Activated naive CD4-positive, alpha-beta T cell treated with anti-CD3 and anti-CD28 coated beads for 36 hours (primary cell): ENCODE results near the gene POLRMT. TPM values are rescaled to one million over a fixed set of nuclear protein-coding genes. Genes with fewer than 3 reads are reported as not detected.
"Not testable (repeated sequence)": the region's sequence is repeated elsewhere in the genome, so short reads cannot be mapped to it uniquely, and the experiment has no call there.

Experiments used
- CTCF ChIA-PET: fragments of 350-600 bp; sonication (Branson Sonifier 250); formaldehyde crosslinking; loops from one replicate; lab custom pipeline; 2021; ENCODE audit warnings: antibody characterized with exemption; lab: Charles Lee
- DNase-seq: peaks from one replicate; pipeline ENCODE4 v3.0.0-alpha.2; 2020
- H3K27ac Mint-ChIP-seq: one replicate; pipeline ENCODE4 v1.8.0; 2021; ENCODE audit warnings: mild to moderate bottlenecking, mixed read lengths
- H3K27me3 Mint-ChIP-seq: one replicate; pipeline ENCODE4 v1.8.0; 2021; ENCODE audit warnings: low read depth, mixed read lengths
- H3K36me3 Mint-ChIP-seq: one replicate; pipeline ENCODE4 v1.8.0; 2021; ENCODE audit warnings: low read depth, mixed read lengths
- H3K4me1 Mint-ChIP-seq: one replicate; pipeline ENCODE4 v1.8.0; 2021; ENCODE audit warnings: low read depth, mixed read lengths
- H3K4me3 Mint-ChIP-seq: one replicate; pipeline ENCODE4 v1.8.0; 2021; ENCODE audit warnings: mild to moderate bottlenecking, moderate library complexity, mixed read lengths
- H3K9me3 Mint-ChIP-seq: one replicate; pipeline ENCODE4 v1.8.0; 2021; ENCODE audit warnings: mixed read lengths
- intact Hi-C: fragments of 100-400 bp; cut with micrococcal nuclease; formaldehyde crosslinking; loops from one replicate; pipeline ENCODE4 v1.15.1; 2023
- total RNA-seq, 2 experiments: library from RNA; stranded (reverse); gene quantifications; one replicate each; pipeline ENCODE4 v1.2.3, GENCODE V29; 2021

POLRMT gene
- total RNA-seq, 2 experiments from 2014 or later: 63.8 to 65.6 TPM

- CTCF ChIA-PET: interaction anchor here (1.4 kb wide), 1 partner anchor 19 kb away, joined by 3 read pairs; no protein-coding TSS in a partner anchor
- Mint-ChIP-seq H3K4me3 (no peak overlapping the region), H3K27ac (no peak overlapping the region), H3K9me3 (no peaks in the 10 kb centered on the region), H3K4me1 (peaks cover 7% of the 10 kb centered on the region), H3K27me3 (no peaks in the 10 kb centered on the region), H3K36me3 (peaks cover 8% of the 10 kb centered on the region)
- no peak for DNase-seq
- intact Hi-C loops: no loop called here
Observed at GRCh38 chr19:640606-641189, 7.4 kb upstream of the POLRMT start.

- CTCF ChIA-PET: no interaction called here
- Mint-ChIP-seq H3K27ac (no peak overlapping the region), H3K27me3 (no peaks in the 10 kb centered on the region), H3K4me3 (no peak overlapping the region), H3K36me3 (peaks cover 8% of the 10 kb centered on the region), H3K4me1 (peaks cover 7% of the 10 kb centered on the region), H3K9me3 (no peaks in the 10 kb centered on the region)
- intact Hi-C loops: no loop called here
- no peak for DNase-seq
Observed at GRCh38 chr19:640161-640558, 6.8 kb upstream of the POLRMT start.

- DNase-seq: peak; percentile 91
- Mint-ChIP-seq H3K4me1 (peaks cover 7% of the 10 kb centered on the region), H3K36me3 (peaks cover 5% of the 10 kb centered on the region), H3K27ac (no peak within 1 kb of the TSS), H3K4me3 (peak within 1 kb of the TSS; percentile 65), H3K9me3 (no peaks in the 10 kb centered on the region), H3K27me3 (no peaks in the 10 kb centered on the region)
- intact Hi-C loops: no loop called here
- CTCF ChIA-PET: no interaction called here
Observed at GRCh38 chr19:639253-640160, 6.2 kb upstream of the POLRMT start, which contains the start of gene FGF22. Gene FGF22, plus strand, starts transcription at chr19:639879. Its CDS starts 47 bp downstream, at chr19:639926.

- Mint-ChIP-seq H3K27ac (no peak overlapping the region), H3K27me3 (no peaks in the 10 kb centered on the region), H3K4me3 (peak overlapping the region; percentile 65), H3K4me1 (peaks cover 11% of the 10 kb centered on the region), H3K9me3 (no peaks in the 10 kb centered on the region), H3K36me3 (peaks cover 2% of the 10 kb centered on the region)
- CTCF ChIA-PET: no interaction called here
- intact Hi-C loops: no loop called here
- no peak for DNase-seq
Observed at GRCh38 chr19:638906-639252, 5.5 kb upstream of the POLRMT start.

DNA sequence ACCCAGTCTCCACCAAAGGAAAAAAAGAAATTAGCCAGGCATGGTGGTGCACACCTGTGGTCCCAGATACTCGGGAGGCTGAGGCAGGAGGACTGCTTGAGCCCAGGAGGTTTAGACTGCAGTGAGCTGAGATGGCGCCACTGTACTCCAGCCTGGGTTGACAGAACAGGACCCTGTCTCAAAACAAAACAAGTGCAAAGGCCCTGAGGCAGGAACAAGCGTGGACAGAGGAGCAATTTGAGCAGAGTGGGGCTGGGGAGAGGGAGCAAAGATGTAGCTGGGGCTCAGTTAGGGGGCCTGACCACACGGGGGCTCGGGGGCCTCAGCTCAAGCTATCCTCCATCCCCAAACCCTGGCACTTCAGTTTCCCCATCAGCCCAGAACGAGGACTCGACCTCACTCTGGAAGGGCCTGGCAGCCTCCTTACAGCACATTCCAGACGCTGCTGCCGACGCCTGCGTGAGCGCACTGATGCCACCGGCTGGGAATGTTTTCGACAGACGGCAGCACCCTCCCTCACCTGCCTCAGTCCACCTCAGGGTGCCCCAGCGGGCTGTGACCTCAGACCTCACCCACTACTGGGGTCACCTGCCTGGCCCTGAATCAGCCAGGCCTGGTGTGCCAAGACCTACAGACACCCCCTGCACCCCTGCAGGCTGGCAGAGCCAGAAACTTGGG, 1.8 kb upstream of the POLRMT start:
- H3K4me3 Mint-ChIP-seq: no peak overlapping the region
- H3K27me3 Mint-ChIP-seq: no peaks in the 10 kb centered on the region
- intact Hi-C loops: no loop called here
- H3K4me1 Mint-ChIP-seq: peaks cover 34% of the 10 kb centered on the region
- H3K27ac Mint-ChIP-seq: no peak overlapping the region
- peaks cover 12% of the 10 kb centered on the region for H3K36me3 Mint-ChIP-seq
- no peak for DNase-seq
- H3K9me3 Mint-ChIP-seq: no peaks in the 10 kb centered on the region
- CTCF ChIA-PET: interaction anchor here (1.3 kb wide), 1 partner anchor 50 kb away, joined by 3 read pairs; no protein-coding TSS in a partner anchor

- H3K36me3 Mint-ChIP-seq: peaks cover 16% of the 10 kb centered on the region
- peak; percentile 16 for DNase-seq
- peaks cover 33% of the 10 kb centered on the region for H3K4me1 Mint-ChIP-seq
- no peaks in the 10 kb centered on the region for H3K27me3 Mint-ChIP-seq
- peak overlapping the region; percentile 78 for H3K27ac Mint-ChIP-seq
- H3K9me3 Mint-ChIP-seq: no peaks in the 10 kb centered on the region
- intact Hi-C loops: loop anchor here (1.0 kb wide), 6 partner anchors 23 to 163 kb away; partner anchors contain the start of genes BSG, CDC34, PTBP1 and TPGS1
- peak overlapping the region; percentile 93 for H3K4me3 Mint-ChIP-seq
- CTCF ChIA-PET: interaction anchor here (0.6 to 1.3 kb wide), 2 partner anchors 49 to 137 kb away, joined by 3 to 8 read pairs; no protein-coding TSS in a partner anchor
Observed at GRCh38 chr19:633786-634639, 676 bp upstream of the POLRMT start.

DNA sequence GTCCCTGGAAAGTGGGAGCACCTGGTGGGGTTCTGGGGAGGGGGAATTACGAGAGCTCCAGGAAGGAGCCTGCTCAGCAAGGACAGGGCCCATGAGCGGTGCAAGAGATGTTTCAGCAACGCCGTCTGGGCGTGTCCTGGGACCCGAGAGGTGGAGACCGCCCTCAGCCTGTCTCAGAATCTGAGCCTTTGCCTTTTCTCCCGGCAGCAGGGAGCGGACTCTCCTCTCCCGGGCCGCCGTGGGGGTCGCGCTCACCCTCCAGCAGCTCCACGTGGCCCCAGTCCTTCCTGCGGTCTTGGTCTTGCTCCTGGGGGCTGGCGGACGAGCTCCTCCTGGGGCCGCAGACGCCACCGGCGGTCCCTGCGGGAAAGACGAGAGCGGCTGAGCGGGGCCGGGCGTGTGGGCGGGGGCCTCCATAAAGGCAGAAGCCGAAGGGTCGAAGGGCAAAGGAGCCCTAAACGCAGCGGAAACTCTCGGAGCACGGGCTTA, 714 bp downstream of the POLRMT start:
- peaks cover 23% of the 10 kb centered on the region for H3K36me3 Mint-ChIP-seq
- intact Hi-C loops: loop anchor here (1.0 kb wide), 6 partner anchors 21 to 165 kb away; partner anchors contain the start of genes BSG, CDC34, PTBP1 and TPGS1
- DNase-seq: peak; percentile 55

GRCh38 chr19:629961-630714, 3.2 kb downstream of the POLRMT start:
- CTCF ChIA-PET: interaction anchor here (0.6 kb wide), 2 partner anchors 18 to 25 kb away, joined by 3 to 6 read pairs; no protein-coding TSS in a partner anchor
- intact Hi-C loops: loop anchor here (2.0 kb wide), 1 partner anchor 41 kb away; the partner anchor contains the start of gene HCN2
- peaks cover 39% of the 10 kb centered on the region for H3K4me1 Mint-ChIP-seq
- H3K4me3 Mint-ChIP-seq: no peak overlapping the region
- no peaks in the 10 kb centered on the region for H3K9me3 Mint-ChIP-seq
- H3K27ac Mint-ChIP-seq: no peak overlapping the region
- peaks cover 27% of the 10 kb centered on the region for H3K36me3 Mint-ChIP-seq
- H3K27me3 Mint-ChIP-seq: no peaks in the 10 kb centered on the region
- DNase-seq: no peak

More for the DNA sequence above, 714 bp downstream of the POLRMT start:
- Mint-ChIP-seq H3K4me3 (peak overlapping the region; percentile 93), H3K9me3 (no peaks in the 10 kb centered on the region), H3K27ac (peak overlapping the region; percentile 77), H3K27me3 (no peaks in the 10 kb centered on the region), H3K4me1 (peaks cover 39% of the 10 kb centered on the region)
- CTCF ChIA-PET: interaction anchor here (0.7 kb wide), 1 partner anchor 326 kb away, joined by 3 read pairs; no protein-coding TSS in a partner anchor

DNA sequence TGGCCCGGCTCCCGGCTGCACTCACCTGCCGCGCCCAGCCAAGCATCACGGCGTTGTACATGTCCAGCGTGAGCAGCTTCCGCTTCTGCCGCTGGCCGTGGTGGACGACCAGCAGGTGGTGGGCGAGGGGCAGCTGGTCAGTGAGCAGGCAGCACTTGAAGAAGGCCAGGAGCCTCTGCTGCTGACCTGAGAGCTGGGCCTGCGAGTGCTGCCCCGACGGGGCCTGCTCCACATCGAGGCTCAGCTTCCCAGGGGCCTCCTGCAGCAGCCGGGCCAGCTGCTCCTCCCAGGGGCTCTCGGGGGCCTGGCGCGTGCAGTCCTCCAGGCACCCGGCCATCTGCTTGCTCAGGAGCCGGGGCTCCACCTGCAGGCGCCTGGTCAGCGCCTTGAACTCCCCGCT, 3.8 kb downstream of the POLRMT start:
- intact Hi-C loops: loop anchor here (2.0 kb wide), 1 partner anchor 41 kb away; the partner anchor contains the start of gene HCN2

GRCh38 chr19:628168-628567, 5.2 kb downstream of the POLRMT start:
- no peak overlapping the region for H3K4me3 Mint-ChIP-seq
- intact Hi-C loops: loop anchor here (2.0 kb wide), 1 partner anchor 39 kb away; the partner anchor contains the start of gene HCN2
- H3K4me1 Mint-ChIP-seq: peaks cover 33% of the 10 kb centered on the region
- DNase-seq: peak; percentile 33
- peaks cover 27% of the 10 kb centered on the region for H3K36me3 Mint-ChIP-seq
- H3K27me3 Mint-ChIP-seq: no peaks in the 10 kb centered on the region
- H3K9me3 Mint-ChIP-seq: no peaks in the 10 kb centered on the region
- H3K27ac Mint-ChIP-seq: no peak overlapping the region
- CTCF ChIA-PET: interaction anchor here (0.6 to 0.7 kb wide), 2 partner anchors 44 to 246 kb away, joined by 3 to 4 read pairs; no protein-coding TSS in a partner anchor

More for the DNA sequence above, 3.8 kb downstream of the POLRMT start:
- DNase-seq, H3K9me3 Mint-ChIP-seq, H3K27me3 Mint-ChIP-seq, H3K27ac Mint-ChIP-seq, H3K4me3 Mint-ChIP-seq: not testable (repeated sequence)
- CTCF ChIA-PET: interaction anchor here (0.6 kb wide), 1 partner anchor 26 kb away, joined by 6 read pairs; no protein-coding TSS in a partner anchor
- Mint-ChIP-seq H3K4me1 (peaks cover 39% of the 10 kb centered on the region), H3K36me3 (peaks cover 27% of the 10 kb centered on the region)
